NOMO-1 (cell line): Measurements from ENCODE around the gene RUSC2.
"Not testable (repeated sequence)": the region's sequence is repeated elsewhere in the genome, so short reads cannot be mapped to it uniquely, and the experiment has no call there.

Experiments
- DNase-seq, 2 experiments: peaks; one replicate each; lab custom pipeline; 2025; ENCODE audit not compliant: unreplicated experiment in 2 of 2; lab: John Stamatoyannopoulos, UW

RUSC2 gene

GRCh38 chr9:35519692-35520363, 29.9 kb downstream of the RUSC2 start:
- peak in 1 of 2 experiments; percentile 65 for DNase-seq

- DNase-seq, result no peak
These were observed 30.4 kb downstream of the RUSC2 start for GRCh38 chr9:35520364-35520710.

DNA sequence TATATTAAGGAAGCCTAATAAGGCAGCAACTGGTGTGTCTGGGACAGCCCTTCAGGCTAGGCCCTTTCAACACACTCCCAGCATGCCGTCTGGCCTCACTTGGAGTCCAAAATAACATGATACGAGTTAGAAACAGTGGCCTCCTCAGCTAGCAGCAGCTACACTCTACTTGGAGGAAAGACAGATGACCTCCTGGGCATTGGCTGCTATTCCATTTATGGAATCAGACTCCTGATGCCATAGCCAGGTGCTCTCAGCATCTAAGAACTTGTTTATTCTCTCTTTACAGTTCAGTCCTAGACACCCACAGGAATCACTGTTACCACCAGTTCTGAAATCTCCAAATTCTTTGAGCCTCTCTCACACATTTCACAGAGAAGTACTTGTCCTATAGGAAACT, 31.8 kb downstream of the RUSC2 start:
- no peak for DNase-seq

DNA sequence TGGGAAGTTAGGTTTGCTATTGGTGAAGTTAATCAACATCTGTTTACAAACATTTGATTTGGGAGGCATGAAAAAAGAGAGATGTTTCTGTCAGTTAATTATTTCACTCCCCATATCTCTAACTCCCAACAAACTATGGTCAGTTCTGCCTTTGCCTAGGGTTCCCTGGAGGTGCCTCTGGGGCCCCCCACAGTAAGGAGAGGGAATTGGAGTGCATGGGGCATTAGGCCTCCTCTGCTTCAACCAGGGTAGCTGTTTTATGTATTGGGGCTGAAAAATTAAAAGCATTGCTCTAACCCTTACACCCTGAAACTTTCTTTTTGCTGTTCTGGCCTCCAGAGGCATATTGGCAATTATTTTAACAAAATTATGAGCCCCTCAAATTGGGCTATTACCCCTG, 32.3 kb downstream of the RUSC2 start:
- DNase-seq, result no peak

DNA sequence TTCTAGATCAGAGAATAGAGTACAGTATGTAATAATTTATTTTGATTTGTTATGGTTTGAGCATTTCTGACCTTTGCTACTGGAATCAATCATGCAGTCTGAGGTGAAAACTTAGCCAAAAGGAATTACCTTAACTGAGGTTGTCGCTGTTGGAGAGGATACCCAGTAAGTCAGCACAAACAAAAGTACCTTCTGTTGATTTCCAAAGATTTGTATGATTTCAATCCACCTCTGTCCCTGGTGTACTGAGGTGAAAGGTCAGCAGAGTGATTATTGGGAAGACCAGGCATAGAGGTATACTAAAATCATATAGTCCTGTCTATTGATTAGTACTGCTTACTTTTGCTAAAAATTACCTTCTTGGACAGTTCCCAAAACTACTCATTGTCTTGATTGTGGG, 32.8 kb downstream of the RUSC2 start:
- no peak for DNase-seq

GRCh38 chr9:35523556-35523955, 33.6 kb downstream of the RUSC2 start:
- not testable (repeated sequence) for DNase-seq

- peak; percentile 76 to 79 for DNase-seq
These were observed 36.3 kb downstream of the RUSC2 start for GRCh38 chr9:35526087-35526801.

DNA sequence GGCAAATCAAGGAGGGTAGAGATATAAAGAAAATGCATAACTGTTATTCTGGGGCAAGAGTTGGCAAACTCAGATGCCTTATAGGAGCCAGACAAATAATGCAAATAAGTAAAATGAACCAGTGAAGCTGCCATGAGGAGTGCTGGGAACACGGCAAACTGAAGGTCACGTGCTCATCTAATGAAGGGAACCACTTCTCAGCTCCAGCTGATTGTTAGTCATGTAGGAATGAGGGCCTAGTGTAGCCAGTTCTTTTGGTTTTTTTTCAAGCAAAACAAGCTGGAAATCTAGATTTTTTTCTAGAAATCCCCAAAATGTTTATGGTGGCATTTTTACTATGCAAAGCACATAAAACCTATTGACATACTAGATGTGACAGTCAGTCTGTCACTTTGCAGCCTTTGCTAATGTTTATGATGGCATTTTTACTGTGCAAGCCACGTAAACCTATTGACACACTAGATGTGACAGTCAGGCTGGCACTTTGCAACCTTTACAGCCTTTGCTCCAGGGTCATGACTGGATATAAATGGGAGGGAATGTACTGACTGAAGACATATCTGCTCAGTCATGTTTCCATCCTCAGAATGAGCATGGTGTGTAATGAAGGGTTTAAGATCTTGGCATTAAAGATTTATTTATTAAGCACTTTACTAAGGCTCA, 39.4 kb downstream of the RUSC2 start:
- no peak for DNase-seq

- DNase-seq, result peak; percentile 23 to 34
These were observed 43.5 kb downstream of the RUSC2 start for GRCh38 chr9:35533398-35533797.

DNA sequence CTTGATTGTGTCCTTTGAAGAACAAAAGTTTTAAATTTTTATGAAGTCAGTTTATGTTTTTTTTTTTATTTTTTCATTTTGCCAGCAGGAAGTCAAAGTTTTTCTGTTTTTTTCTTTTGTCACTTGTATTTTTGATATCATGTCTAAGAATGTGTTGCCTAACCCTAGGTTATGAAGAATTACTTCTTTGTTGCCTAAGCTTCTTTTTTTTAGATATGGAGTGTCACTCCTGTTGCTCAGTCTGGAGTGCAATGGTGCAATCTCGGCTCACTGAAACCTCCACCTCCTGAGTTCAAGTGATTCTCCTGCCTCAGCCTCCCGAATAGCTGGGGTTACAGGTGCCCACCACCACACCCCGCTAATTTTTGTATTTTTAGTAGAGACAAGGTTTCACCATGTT, 45.0 kb downstream of the RUSC2 start:
- peak; percentile 18 to 60 for DNase-seq

GRCh38 chr9:35537913-35538312, 48.0 kb downstream of the RUSC2 start:
- no peak for DNase-seq

DNA sequence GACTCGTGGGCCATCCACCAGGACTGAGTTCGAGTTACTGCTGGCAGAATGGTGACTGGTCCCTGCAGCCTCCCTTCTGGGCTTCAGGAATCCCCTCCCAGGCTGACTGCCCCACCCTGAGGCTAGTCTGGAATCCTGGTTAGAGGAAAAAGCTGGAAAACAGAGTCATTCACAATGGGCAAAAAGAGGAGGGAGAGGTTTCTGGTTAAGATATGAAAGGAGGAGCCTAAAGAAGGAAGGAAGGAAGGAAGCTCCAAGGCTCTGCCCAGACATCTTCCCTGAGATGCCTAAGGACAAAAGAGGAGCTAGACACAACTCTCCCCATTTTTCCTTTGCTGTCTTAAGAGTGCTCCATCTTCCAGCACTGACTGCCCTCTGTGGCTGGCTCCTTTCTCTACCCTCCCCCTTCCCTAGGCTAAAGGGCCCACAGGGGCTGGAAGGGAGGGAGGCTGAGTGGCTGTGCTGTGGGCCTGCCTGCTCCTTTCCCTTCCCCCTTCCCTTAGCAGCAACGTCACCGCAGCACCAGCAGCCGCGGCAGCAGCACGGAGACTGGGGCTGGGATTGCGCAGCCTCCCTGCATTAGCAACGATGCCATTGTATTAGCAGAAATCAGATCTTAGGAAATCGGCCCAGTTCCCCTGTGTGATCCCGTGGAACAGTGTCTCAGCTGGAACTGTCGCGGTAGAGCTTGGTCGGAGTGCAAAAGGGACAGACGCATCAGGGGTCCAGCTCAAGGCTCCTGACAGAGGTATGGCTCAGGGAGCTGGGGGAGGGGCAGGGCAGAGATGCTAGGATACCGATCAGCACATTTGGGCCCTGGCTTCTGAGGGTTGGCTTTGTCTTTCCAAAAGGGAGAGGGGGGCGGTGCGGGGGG, 48.7 kb downstream of the RUSC2 start:
- peak; percentile 76 to 86 for DNase-seq
